Measurements from ENCODE around the gene MAGEA9B. TPM values are rescaled to one million over a fixed set of nuclear protein-coding genes. Genes with fewer than 3 reads are reported as not detected.
A peak's percentile ranks its signal among the peaks of the same experiment; 100 is the strongest.
"Not testable (repeated sequence)": the region's sequence is repeated elsewhere in the genome, so short reads cannot be mapped to it uniquely, and the experiment has no call there.

Gene MAGEA9B
- polyA plus RNA-seq, 4 donors = 0.06 TPM; not detected in 3

GRCh38 chrX:149619662-149620061 is 32.4 kb upstream of the MAGEA9B start:
- not testable (repeated sequence) for FAIRE-seq; H3K9me3 ChIP-seq (ENCODE audit: control insufficient read depth in 2 of 2, insufficient read depth in 1 of 2, low read depth in 1 of 2, low read length in 1 of 2); H3K27me3 ChIP-seq (ENCODE audit: control insufficient read depth in 3 of 3, insufficient read depth in 3 of 3, low read length in 3 of 3); H3K27ac ChIP-seq (ENCODE audit: low read depth in 1 of 3, low read length in 2 of 3); H3K36me3 ChIP-seq (ENCODE audit: control insufficient read depth in 3 of 3, insufficient read depth in 2 of 3, low read depth in 1 of 3, low read length in 3 of 3); H3K4me3 ChIP-seq (ENCODE audit: low read depth in 1 of 3, low read length in 3 of 3); H3K4me1 ChIP-seq (ENCODE audit: control insufficient read depth in 3 of 3, insufficient read depth in 2 of 3, low read depth in 1 of 3, low read length in 2 of 3); DNase-seq
- WGBS, 3 donors = no CpG with 5 or more reads among the region's 1 CpG

- WGBS, 3 donors = 56 to 80% (median 73%) methylated on average over 3 of the region's 3 CpGs
- FAIRE-seq (peak; percentile 76), DNase-seq (no peak)
- Histone ChIP-seq H3K27ac (ENCODE audit: low read depth in 1 of 3, low read length in 2 of 3) (no peak overlapping the region), H3K36me3 (ENCODE audit: control insufficient read depth in 3 of 3, insufficient read depth in 2 of 3, low read depth in 1 of 3, low read length in 3 of 3) (no peaks in the 10 kb centered on the region), H3K9me3 (ENCODE audit: control insufficient read depth in 2 of 2, insufficient read depth in 1 of 2, low read depth in 1 of 2, low read length in 1 of 2) (peaks cover 0 to 2% of the 10 kb centered on the region in 2 donors), H3K27me3 (ENCODE audit: control insufficient read depth in 3 of 3, insufficient read depth in 3 of 3, low read length in 3 of 3) (no peaks in the 10 kb centered on the region), H3K4me1 (ENCODE audit: control insufficient read depth in 3 of 3, insufficient read depth in 2 of 3, low read depth in 1 of 3, low read length in 2 of 3) (no peaks in the 10 kb centered on the region), H3K4me3 (ENCODE audit: low read depth in 1 of 3, low read length in 3 of 3) (no peak overlapping the region)
Measured at GRCh38 chrX:149618871-149619270, 31.6 kb upstream of the MAGEA9B start.

GRCh38 chrX:149611623-149612175 is 24.4 kb upstream of the MAGEA9B start:
- peak; percentile 25 to 30 for DNase-seq
- Histone ChIP-seq H3K27me3 (ENCODE audit: control insufficient read depth in 3 of 3, insufficient read depth in 3 of 3, low read length in 3 of 3) (no peaks in the 10 kb centered on the region), H3K9me3 (ENCODE audit: control insufficient read depth in 2 of 2, insufficient read depth in 1 of 2, low read depth in 1 of 2, low read length in 1 of 2) (no peaks in the 10 kb centered on the region), H3K36me3 (ENCODE audit: control insufficient read depth in 3 of 3, insufficient read depth in 2 of 3, low read depth in 1 of 3, low read length in 3 of 3) (peaks cover 0 to 14% (median 0%) of the 10 kb centered on the region in 3 donors), H3K4me3 (ENCODE audit: low read depth in 1 of 3, low read length in 3 of 3) (no peak overlapping the region), H3K27ac (ENCODE audit: low read depth in 1 of 3, low read length in 2 of 3) (peak overlapping the region in 1 of 3 donors; percentile 18), H3K4me1 (ENCODE audit: control insufficient read depth in 3 of 3, insufficient read depth in 2 of 3, low read depth in 1 of 3, low read length in 2 of 3) (no peaks in the 10 kb centered on the region)
- no peak for FAIRE-seq
- WGBS, 3 donors = 57 to 88% (median 74%) methylated on average over 1 of the region's 1 CpG

- FAIRE-seq (no peak), DNase-seq (no peak)
- H3K27me3 ChIP-seq (ENCODE audit: control insufficient read depth in 3 of 3, insufficient read depth in 3 of 3, low read length in 3 of 3) = no peaks in the 10 kb centered on the region
- no peaks in the 10 kb centered on the region for H3K9me3 ChIP-seq (ENCODE audit: control insufficient read depth in 2 of 2, insufficient read depth in 1 of 2, low read depth in 1 of 2, low read length in 1 of 2)
- no peak overlapping the region for H3K4me3 ChIP-seq (ENCODE audit: low read depth in 1 of 3, low read length in 3 of 3)
- WGBS, 3 donors = 88 to 93% (median 90%) methylated on average over 4 to 5 of the region's 5 CpGs
- peaks cover 0 to 24% (median 0%) of the 10 kb centered on the region in 3 donors for H3K36me3 ChIP-seq (ENCODE audit: control insufficient read depth in 3 of 3, insufficient read depth in 2 of 3, low read depth in 1 of 3, low read length in 3 of 3)
- no peaks in the 10 kb centered on the region for H3K4me1 ChIP-seq (ENCODE audit: control insufficient read depth in 3 of 3, insufficient read depth in 2 of 3, low read depth in 1 of 3, low read length in 2 of 3)
- no peak overlapping the region for H3K27ac ChIP-seq (ENCODE audit: low read depth in 1 of 3, low read length in 2 of 3)
Measured at GRCh38 chrX:149610511-149610910, 23.3 kb upstream of the MAGEA9B start.

GRCh38 chrX:149607699-149608098 is 20.4 kb upstream of the MAGEA9B start:
- Histone ChIP-seq H3K27me3 (ENCODE audit: control insufficient read depth in 3 of 3, insufficient read depth in 3 of 3, low read length in 3 of 3) (no peaks in the 10 kb centered on the region), H3K36me3 (ENCODE audit: control insufficient read depth in 3 of 3, insufficient read depth in 2 of 3, low read depth in 1 of 3, low read length in 3 of 3) (peaks cover 0 to 28% (median 0%) of the 10 kb centered on the region in 3 donors), H3K4me3 (ENCODE audit: low read depth in 1 of 3, low read length in 3 of 3) (no peak overlapping the region), H3K27ac (ENCODE audit: low read depth in 1 of 3, low read length in 2 of 3) (no peak overlapping the region), H3K4me1 (ENCODE audit: control insufficient read depth in 3 of 3, insufficient read depth in 2 of 3, low read depth in 1 of 3, low read length in 2 of 3) (no peaks in the 10 kb centered on the region), H3K9me3 (ENCODE audit: control insufficient read depth in 2 of 2, insufficient read depth in 1 of 2, low read depth in 1 of 2, low read length in 1 of 2) (no peaks in the 10 kb centered on the region)
- DNase-seq (no peak), FAIRE-seq (no peak)

- not testable (repeated sequence) for FAIRE-seq; H3K27me3 ChIP-seq (ENCODE audit: control insufficient read depth in 3 of 3, insufficient read depth in 3 of 3, low read length in 3 of 3); H3K4me3 ChIP-seq (ENCODE audit: low read depth in 1 of 3, low read length in 3 of 3); H3K27ac ChIP-seq (ENCODE audit: low read depth in 1 of 3, low read length in 2 of 3); H3K9me3 ChIP-seq (ENCODE audit: control insufficient read depth in 2 of 2, insufficient read depth in 1 of 2, low read depth in 1 of 2, low read length in 1 of 2); DNase-seq; H3K4me1 ChIP-seq (ENCODE audit: control insufficient read depth in 3 of 3, insufficient read depth in 2 of 3, low read depth in 1 of 3, low read length in 2 of 3)
- H3K36me3 ChIP-seq (ENCODE audit: control insufficient read depth in 3 of 3, insufficient read depth in 2 of 3, low read depth in 1 of 3, low read length in 3 of 3) = peaks cover 0 to 25% (median 0%) of the 10 kb centered on the region in 3 donors
- WGBS, 3 donors = 69 to 89% (median 73%) methylated on average over 7 of the region's 7 CpGs
Measured at GRCh38 chrX:149605248-149605885, 18.1 kb upstream of the MAGEA9B start.

- DNase-seq; H3K36me3 ChIP-seq (ENCODE audit: control insufficient read depth in 3 of 3, insufficient read depth in 2 of 3, low read depth in 1 of 3, low read length in 3 of 3); FAIRE-seq; H3K27me3 ChIP-seq (ENCODE audit: control insufficient read depth in 3 of 3, insufficient read depth in 3 of 3, low read length in 3 of 3); H3K4me3 ChIP-seq (ENCODE audit: low read depth in 1 of 3, low read length in 3 of 3); H3K4me1 ChIP-seq (ENCODE audit: control insufficient read depth in 3 of 3, insufficient read depth in 2 of 3, low read depth in 1 of 3, low read length in 2 of 3); H3K9me3 ChIP-seq (ENCODE audit: control insufficient read depth in 2 of 2, insufficient read depth in 1 of 2, low read depth in 1 of 2, low read length in 1 of 2); H3K27ac ChIP-seq (ENCODE audit: low read depth in 1 of 3, low read length in 2 of 3): not testable (repeated sequence)
- WGBS, 3 donors = 33 to 48% (median 37%) methylated on average over 3 of the region's 11 CpGs
Measured at GRCh38 chrX:149598603-149599002, 11.3 kb upstream of the MAGEA9B start.

- WGBS, 3 donors = no CpG with 5 or more reads among the region's 7 CpGs
- not testable (repeated sequence) for H3K4me3 ChIP-seq (ENCODE audit: low read depth in 1 of 3, low read length in 3 of 3); H3K4me1 ChIP-seq (ENCODE audit: control insufficient read depth in 3 of 3, insufficient read depth in 2 of 3, low read depth in 1 of 3, low read length in 2 of 3); H3K27ac ChIP-seq (ENCODE audit: low read depth in 1 of 3, low read length in 2 of 3); DNase-seq; FAIRE-seq; H3K27me3 ChIP-seq (ENCODE audit: control insufficient read depth in 3 of 3, insufficient read depth in 3 of 3, low read length in 3 of 3); H3K9me3 ChIP-seq (ENCODE audit: control insufficient read depth in 2 of 2, insufficient read depth in 1 of 2, low read depth in 1 of 2, low read length in 1 of 2); H3K36me3 ChIP-seq (ENCODE audit: control insufficient read depth in 3 of 3, insufficient read depth in 2 of 3, low read depth in 1 of 3, low read length in 3 of 3)
Measured at GRCh38 chrX:149595943-149596342, 8.7 kb upstream of the MAGEA9B start.

- H3K36me3 ChIP-seq (ENCODE audit: control insufficient read depth in 3 of 3, insufficient read depth in 2 of 3, low read depth in 1 of 3, low read length in 3 of 3); DNase-seq; H3K9me3 ChIP-seq (ENCODE audit: control insufficient read depth in 2 of 2, insufficient read depth in 1 of 2, low read depth in 1 of 2, low read length in 1 of 2); H3K27ac ChIP-seq (ENCODE audit: low read depth in 1 of 3, low read length in 2 of 3); H3K27me3 ChIP-seq (ENCODE audit: control insufficient read depth in 3 of 3, insufficient read depth in 3 of 3, low read length in 3 of 3); FAIRE-seq; H3K4me3 ChIP-seq (ENCODE audit: low read depth in 1 of 3, low read length in 3 of 3); H3K4me1 ChIP-seq (ENCODE audit: control insufficient read depth in 3 of 3, insufficient read depth in 2 of 3, low read depth in 1 of 3, low read length in 2 of 3): not testable (repeated sequence)
- WGBS, 3 donors = no CpG with 5 or more reads among the region's 17 CpGs
Measured at GRCh38 chrX:149595214-149595613, 8.0 kb upstream of the MAGEA9B start, which contains the start of gene HSFX2. Gene HSFX2, minus strand, starts transcription at chrX:149595314. Its CDS starts 614 bp downstream, at chrX:149594700.
